Dedifferentiated amniotic fluid mesenchymal stem cell (primary cell): ENCODE data around the gene PTGFR.

Experiments
- DNase-seq: peaks from one replicate; pipeline ENCODE4 v3.0.0-alpha.2; 2016; ENCODE audit errors: extremely low spot score

PTGFR gene

DNA sequence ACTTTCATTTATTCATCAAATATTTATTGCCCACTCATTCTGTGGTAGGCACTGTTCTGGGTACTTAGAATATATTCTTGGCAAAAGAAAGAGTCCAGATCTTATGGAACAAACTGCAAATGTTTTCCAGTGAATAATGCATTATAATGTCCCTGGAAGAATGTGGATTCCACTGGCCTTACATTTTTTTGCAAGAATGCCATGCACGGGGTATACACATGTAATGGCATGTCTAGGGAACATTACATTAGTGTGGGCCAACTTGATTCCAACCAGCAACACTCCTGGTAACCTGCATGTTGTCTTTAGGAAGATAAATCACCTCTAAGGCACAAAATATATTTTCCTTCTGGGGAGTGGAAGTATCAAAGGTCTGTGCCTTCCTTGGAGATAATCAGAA is 96.4 kb downstream of the PTGFR start:
- DNase-seq: no peak
